ENCODE measurements around the gene PCBP4. TPM values are rescaled to one million over a fixed set of nuclear protein-coding genes. Genes with fewer than 3 reads are reported as not detected.
A peak's percentile ranks its signal among the peaks of the same experiment; 100 is the strongest.

Gene PCBP4
- total and polyA plus RNA-seq, 8 donors: 12.5 to 122 (median 30.0) TPM

- Histone ChIP-seq H3K9me3 (no peaks in the 10 kb centered on the region), H3K4me3 (no peak overlapping the region), H3K27me3 (no peaks in the 10 kb centered on the region), H3K27ac (no peak overlapping the region), H3K36me3 (no peaks in the 10 kb centered on the region), H3K4me1 (peaks cover 15 to 19% (median 16%) of the 10 kb centered on the region in 4 donors)
- no peak for DNase-seq
- TF ChIP-seq POLR2AphosphoS5 (IDR thresholded peaks at IDR 0.05) (no peak), EP300 (IDR thresholded peaks at IDR 0.05) (no peak), POLR2A (IDR thresholded peaks at IDR 0.05) (no peak), CTCF (IDR thresholded peaks at IDR 0.05) (no peak)
- 87 to 92% (median 88%) methylated on average over 5 to 6 of the region's 6 CpGs for WGBS, 5 donors
- intact Hi-C loops (cut with DNase I; ENCODE audit: low total_unique reads): no loop called here
These were observed 39.5 kb upstream of the PCBP4 start for GRCh38 chr3:52006820-52007133.

- whole genome bisulfite sequencing, 5 donors: 50 to 69% (median 62%) methylated on average over 5 to 8 of the region's 8 CpGs
- Histone ChIP-seq H3K36me3 (no peaks in the 10 kb centered on the region), H3K4me1 (peaks cover 20 to 24% (median 21%) of the 10 kb centered on the region in 4 donors), H3K27me3 (no peaks in the 10 kb centered on the region), H3K4me3 (no peak overlapping the region), H3K27ac (peak overlapping the region in 3 of 5 donors; percentile 26 to 49 (median 36)), H3K9me3 (no peaks in the 10 kb centered on the region)
- intact Hi-C loops (cut with DNase I; ENCODE audit: low total_unique reads): no loop called here
- DNase-seq: no peak
- no peak for TF ChIP-seq EP300 (IDR thresholded peaks at IDR 0.05)
- TF ChIP-seq POLR2AphosphoS5 (IDR thresholded peaks at IDR 0.05): no peak
- no peak for TF ChIP-seq CTCF (IDR thresholded peaks at IDR 0.05)
- TF ChIP-seq POLR2A (IDR thresholded peaks at IDR 0.05): no peak
These were observed 39.0 kb upstream of the PCBP4 start for GRCh38 chr3:52006017-52006819.

GRCh38 chr3:52005571-52005986, 38.3 kb upstream of the PCBP4 start:
- 6 to 12% (median 9%) methylated on average over 14 to 15 of the region's 15 CpGs for WGBS, 5 donors
- DNase-seq: peak; percentile 52 to 88

GRCh38 chr3:52004906-52005395, 37.7 kb upstream of the PCBP4 start:
- H3K4me3 ChIP-seq: no peak overlapping the region
- H3K36me3 ChIP-seq: no peaks in the 10 kb centered on the region
- intact Hi-C loops (cut with DNase I; ENCODE audit: low total_unique reads): loop anchor here (5.0 kb wide), 2 partner anchors 117 to 137 kb away; no protein-coding TSS in a partner anchor
- H3K27ac ChIP-seq: peak overlapping the region in 2 of 5 donors; percentile 36 to 49
- peaks cover 20 to 24% (median 22%) of the 10 kb centered on the region in 4 donors for H3K4me1 ChIP-seq
- WGBS, 5 donors: 82 to 100% (median 93%) methylated on average over 2 to 4 of the region's 4 CpGs
- TF ChIP-seq POLR2A (IDR thresholded peaks at IDR 0.05) (no peak), POLR2AphosphoS5 (IDR thresholded peaks at IDR 0.05) (no peak), CTCF (IDR thresholded peaks at IDR 0.05) (no peak), EP300 (IDR thresholded peaks at IDR 0.05) (no peak)
- no peaks in the 10 kb centered on the region for H3K27me3 ChIP-seq
- no peaks in the 10 kb centered on the region for H3K9me3 ChIP-seq
- DNase-seq: no peak

More at GRCh38 chr3:52005571-52005986, 38.3 kb upstream of the PCBP4 start:
- peaks cover 20 to 24% (median 22%) of the 10 kb centered on the region in 4 donors for H3K4me1 ChIP-seq
- H3K27ac ChIP-seq: peak overlapping the region in 3 of 5 donors; percentile 26 to 49 (median 36)
- intact Hi-C loops (cut with DNase I; ENCODE audit: low total_unique reads): no loop called here
- no peaks in the 10 kb centered on the region for H3K36me3 ChIP-seq
- no peak overlapping the region for H3K4me3 ChIP-seq
- TF ChIP-seq POLR2AphosphoS5 (IDR thresholded peaks at IDR 0.05): peak in 1 of 3 donors; percentile 12
- no peak for TF ChIP-seq EP300 (IDR thresholded peaks at IDR 0.05)
- no peaks in the 10 kb centered on the region for H3K9me3 ChIP-seq
- no peaks in the 10 kb centered on the region for H3K27me3 ChIP-seq
